Liver (tissue), 3 donors: ENCODE data around the gene L2HGDH.

Source experiments
- ATF3 ChIP-seq: IDR thresholded peaks from 2 replicates; pipeline ENCODE4 v1.6.1; 2016; ENCODE audit warnings: antibody characterized with exemption
- CTCF ChIP-seq: fragments of 150-350 bp; IDR thresholded peaks from 2 replicates; pipeline ENCODE4 v1.5.1; 2017; ENCODE audit warnings: improper control_type of control experiment, low read depth, low read length; ENCODE audit not compliant: missing input control
- EGR1 ChIP-seq, 2 donors: IDR thresholded peaks; 2 replicates each; pipeline ENCODE4 v1.6.1; 2016 to 2018; ENCODE audit warnings: antibody characterized with exemption in 2 of 2, low read depth in 2 of 2
- FOXA1 ChIP-seq: IDR thresholded peaks from 2 replicates; pipeline ENCODE4 v1.6.1; 2016; ENCODE audit warnings: antibody characterized with exemption
- GABPA ChIP-seq, 2 donors: IDR thresholded peaks in 1 of 2; conservative IDR thresholded peaks in 1 of 2; 2 replicates each; pipeline ENCODE4 v1.6.1; 2016; ENCODE audit warnings: antibody characterized with exemption in 2 of 2, mild to moderate bottlenecking in 1 of 2, moderate library complexity in 1 of 2
- JUND ChIP-seq, 2 donors: IDR thresholded peaks; 2 replicates each; pipeline ENCODE4 v1.6.1; 2016; ENCODE audit warnings: antibody characterized with exemption in 2 of 2
- MAX ChIP-seq: IDR thresholded peaks from 2 replicates; pipeline ENCODE4 v1.6.1; 2016; ENCODE audit warnings: antibody characterized with exemption
- RAD21 ChIP-seq, 2 donors: IDR thresholded peaks; 2 replicates each; pipeline ENCODE4 v1.6.1; 2016; ENCODE audit warnings: antibody characterized with exemption in 2 of 2, mild to moderate bottlenecking in 2 of 2
- REST ChIP-seq: IDR thresholded peaks from 2 replicates; pipeline ENCODE4 v1.6.1; 2016; ENCODE audit warnings: antibody characterized with exemption, mild to moderate bottlenecking
- TAF1 ChIP-seq: conservative IDR thresholded peaks from 2 replicates; pipeline ENCODE4 v1.6.1; 2016; ENCODE audit warnings: antibody characterized with exemption, mild to moderate bottlenecking
- ZBTB33 ChIP-seq: IDR thresholded peaks from 2 replicates; pipeline ENCODE4 v1.6.1; 2016; ENCODE audit warnings: antibody characterized with exemption
- donor health status: healthy.
- donor health status: healthy.

GRCh38 chr14:50301914-50302313, 10.1 kb downstream of the L2HGDH start:
- TF ChIP-seq CTCF, result no peak
- no peak for TF ChIP-seq JUND (IDR thresholded peaks at IDR 0.05)
- TF ChIP-seq ZBTB33, result no peak
- no peak for TF ChIP-seq ATF3
- TF ChIP-seq MAX, result no peak
- TF ChIP-seq REST, result no peak
- no peak for TF ChIP-seq GABPA (IDR thresholded peaks at IDR 0.05 in 1 of 2, conservative IDR thresholded peaks at IDR 0.05 in 1 of 2)
- TF ChIP-seq FOXA1, result no peak
- no peak for TF ChIP-seq TAF1
- no peak for TF ChIP-seq EGR1 (IDR thresholded peaks at IDR 0.05; ENCODE audit: low read depth in 2 of 2)
- TF ChIP-seq RAD21 (IDR thresholded peaks at IDR 0.05), result no peak
